HG03432 (cell line): ENCODE data around the gene PRDM11.
"Not testable (repeated sequence)": the region's sequence is repeated elsewhere in the genome, so short reads cannot be mapped to it uniquely, and the experiment has no call there.

Source experiments
- ATAC-seq: cut with Tn5 transposase; IDR thresholded peaks from one replicate; pipeline ENCODE4 v1.9.1; 2021; ENCODE audit warnings: mild to moderate bottlenecking, moderate library complexity; ENCODE audit not compliant: unreplicated experiment

The PRDM11 gene

DNA sequence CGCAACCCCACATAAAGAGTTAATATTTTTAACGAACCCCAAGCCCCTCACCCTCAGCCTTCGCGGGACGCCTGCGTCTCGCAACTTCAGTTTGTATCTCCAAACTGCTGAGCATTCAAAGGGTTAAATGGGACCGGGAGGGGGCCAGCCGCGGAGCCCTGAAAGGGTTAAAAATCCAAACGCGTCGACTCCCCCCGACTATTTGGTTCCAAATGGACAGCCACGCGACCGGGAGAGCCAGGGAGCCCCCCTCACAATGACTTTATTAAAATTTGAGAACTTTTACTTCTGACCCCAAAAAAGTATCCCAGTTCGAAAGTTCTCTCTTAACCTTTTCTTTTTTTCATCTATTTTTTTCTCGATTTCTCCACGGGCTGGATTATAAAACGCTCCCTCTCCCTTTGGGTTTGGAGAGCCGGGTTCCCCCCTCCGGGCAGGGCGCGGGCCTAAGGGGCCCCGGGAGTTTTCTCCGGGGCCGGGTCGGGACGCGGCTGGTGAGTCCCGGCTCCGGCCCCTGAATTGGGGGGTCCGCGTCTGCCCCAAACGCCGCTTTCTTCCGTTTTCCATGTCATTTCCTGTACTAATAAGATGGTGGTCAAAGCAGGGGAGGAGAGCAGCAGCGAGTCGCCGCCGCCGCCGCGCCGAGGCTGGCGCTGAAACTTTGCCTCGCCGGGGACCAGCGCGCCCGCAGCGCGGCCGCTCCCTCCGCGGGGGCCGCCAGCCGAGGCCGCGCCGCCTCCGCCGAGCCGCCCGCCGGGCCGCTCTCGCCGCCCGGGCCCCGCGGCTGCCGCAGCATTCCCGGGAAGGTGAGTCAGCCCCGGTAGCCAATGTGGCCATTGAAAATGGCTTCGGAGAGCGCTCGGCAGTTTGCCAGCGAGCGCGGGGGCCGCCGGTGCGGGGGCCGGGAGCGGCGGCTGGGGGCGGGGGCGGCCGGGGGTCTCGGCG lies at the start of gene PRDM11:
Gene PRDM11 (plus strand): TSS at position 568 of the 945 bp plus-strand sequence. CDS start 35,128 bp downstream, outside the sequence.
- peak; percentile 44 for ATAC-seq

DNA sequence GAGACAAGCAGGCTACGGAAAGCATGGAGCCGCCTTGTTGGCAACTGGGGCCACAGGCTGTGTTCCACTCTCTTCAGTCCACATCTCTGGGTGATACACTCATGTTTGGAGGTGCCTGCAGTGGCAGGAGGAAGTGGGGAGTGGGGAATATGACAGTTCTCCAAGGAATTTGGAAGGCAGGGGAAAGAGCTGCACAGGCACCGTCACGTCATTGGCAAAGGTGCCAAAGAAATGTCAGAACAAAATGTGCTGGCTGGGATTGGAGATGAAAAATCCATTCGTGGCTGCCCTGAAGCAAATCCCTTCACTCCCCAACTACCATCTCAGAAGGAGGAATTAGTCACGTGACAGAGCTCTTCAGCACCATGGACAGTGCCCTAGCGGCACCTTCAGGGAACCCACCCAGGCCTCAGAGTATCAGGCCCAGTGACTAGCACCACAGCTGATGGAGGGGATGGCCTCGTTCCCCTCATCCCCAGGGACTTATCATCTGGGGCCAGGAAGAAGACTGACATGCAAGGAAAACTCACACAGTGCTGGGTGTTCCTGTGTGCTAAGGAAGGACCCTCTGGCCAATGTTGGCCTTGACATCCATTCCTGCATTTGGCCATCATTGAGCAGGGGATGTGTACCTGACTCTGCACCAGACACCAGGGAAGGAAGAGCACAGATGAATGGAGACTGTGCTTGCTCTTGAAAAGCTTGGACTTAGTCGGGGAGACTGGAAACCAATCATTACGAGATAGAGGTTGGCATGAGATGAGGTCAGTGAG lies 48.5 kb upstream of the PRDM11 start:
- ATAC-seq = no peak

- ATAC-seq = no peak
Measured at GRCh38 chr11:45098929-45099328, 47.5 kb upstream of the PRDM11 start.

DNA sequence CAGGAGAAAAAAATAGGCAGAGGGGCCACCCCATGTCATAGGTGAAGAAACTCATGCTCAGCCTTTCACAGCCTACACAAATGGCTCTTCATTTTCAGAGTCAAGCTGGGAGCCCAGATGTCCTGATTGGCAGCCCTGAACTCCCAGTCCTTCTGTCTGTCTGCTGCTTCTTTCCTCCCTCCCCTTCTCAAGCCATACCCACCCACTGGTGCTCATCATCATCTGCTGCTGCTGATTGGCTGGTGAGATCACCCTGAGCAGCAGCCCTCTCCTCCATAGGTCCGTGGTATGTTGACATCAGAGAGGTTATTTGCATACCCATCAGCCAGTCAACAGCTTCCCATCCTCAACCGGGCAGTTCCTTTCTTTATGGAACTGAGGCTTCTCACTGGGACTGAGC lies 46.1 kb upstream of the PRDM11 start:
- ATAC-seq = no peak

DNA sequence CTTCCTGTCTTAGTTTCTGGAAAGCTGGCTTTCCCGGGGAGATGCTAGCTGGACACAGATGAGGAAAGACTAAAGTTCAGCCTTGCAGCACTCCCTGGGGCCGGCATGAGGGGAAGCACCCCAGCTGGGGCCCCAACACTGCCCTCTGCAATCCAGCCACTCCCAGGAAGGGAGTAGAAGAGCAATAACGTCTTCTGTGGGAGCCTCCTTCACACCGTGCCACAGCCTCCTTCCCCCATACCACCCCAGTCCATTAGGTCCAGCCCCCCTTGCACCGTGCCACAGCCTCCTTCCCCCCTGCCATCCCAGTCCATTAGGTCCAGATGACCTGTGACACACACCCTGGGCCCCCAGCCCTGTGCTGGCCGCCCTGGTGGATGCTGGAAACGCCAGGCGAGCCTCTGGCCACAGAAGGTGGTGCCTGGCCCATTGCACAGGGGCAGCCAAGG lies 44.1 kb upstream of the PRDM11 start:
- ATAC-seq = peak; percentile 10

- peak; percentile 99 for ATAC-seq
Measured at GRCh38 chr11:45102810-45103621, 43.4 kb upstream of the PRDM11 start.

GRCh38 chr11:45104006-45104789 lies 42.2 kb upstream of the PRDM11 start:
- ATAC-seq = no peak

DNA sequence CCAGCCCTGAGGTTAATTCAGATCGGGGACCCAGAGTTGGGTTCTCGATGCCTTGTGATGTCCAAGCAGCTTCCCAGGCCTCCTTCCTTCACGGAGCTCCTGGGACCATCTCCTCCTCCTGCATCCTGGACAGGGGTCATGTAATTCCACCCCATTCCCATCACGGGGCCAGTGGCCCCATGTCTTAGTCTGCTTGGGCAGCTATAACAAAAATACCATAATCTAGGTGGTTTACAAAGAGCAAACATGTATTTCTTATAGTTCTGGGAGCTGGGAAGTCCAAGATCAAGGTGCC lies 41.7 kb upstream of the PRDM11 start:
- no peak for ATAC-seq

DNA sequence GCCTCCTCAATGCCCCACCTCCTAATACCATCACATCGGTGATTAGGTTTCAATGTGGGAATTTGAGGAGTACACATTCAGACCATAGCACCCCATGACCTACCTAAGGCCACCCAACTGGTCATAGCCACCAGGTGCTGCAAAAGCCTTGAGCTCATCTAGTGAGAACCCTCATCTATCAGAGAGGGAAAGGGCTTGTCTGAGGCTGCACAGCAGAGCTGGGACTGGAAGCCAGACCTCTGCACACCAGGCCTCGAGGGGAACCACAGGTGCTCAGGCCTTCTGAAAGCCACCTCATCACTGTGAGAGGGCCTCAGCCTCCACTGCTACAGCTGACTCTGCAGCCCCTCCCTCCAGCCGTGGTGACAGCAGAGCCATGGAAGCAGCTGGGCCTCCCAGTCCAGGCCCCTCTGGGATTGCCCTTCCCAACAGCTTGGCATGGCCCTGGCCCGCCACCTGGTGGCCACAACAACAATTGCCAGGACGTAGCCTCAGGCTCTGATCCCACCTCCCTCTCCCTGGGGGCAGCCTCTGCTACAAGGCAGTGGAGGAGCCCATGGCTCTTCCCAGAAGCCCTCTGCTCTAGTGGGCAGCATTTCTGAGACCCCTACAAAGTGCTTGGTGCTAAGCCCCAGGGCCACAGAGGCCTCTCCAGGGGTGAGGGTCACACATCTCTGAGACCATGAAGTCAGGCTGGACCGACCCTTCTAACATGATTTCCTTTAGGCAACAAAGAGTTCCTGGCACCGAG lies 41.0 kb upstream of the PRDM11 start:
- ATAC-seq = no peak

DNA sequence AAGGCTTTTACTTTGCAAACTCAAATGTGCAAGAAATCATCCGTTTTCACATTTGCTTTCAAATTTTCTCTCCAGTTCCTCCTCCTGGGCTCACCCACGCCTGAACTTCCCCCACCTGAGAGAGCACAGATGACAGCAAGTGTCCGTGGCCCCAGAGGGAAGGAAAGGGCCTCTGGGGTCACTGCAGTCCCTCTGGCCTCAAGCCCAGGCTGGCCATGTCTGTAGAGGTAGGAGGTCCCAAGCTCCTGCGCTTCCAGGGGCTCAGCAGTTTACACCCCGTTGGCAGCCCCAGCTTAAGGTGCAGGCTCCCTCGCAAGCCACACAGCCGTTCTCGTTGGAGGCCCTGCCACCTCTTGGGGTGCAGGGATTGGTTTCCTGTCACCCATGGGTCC lies 40.5 kb upstream of the PRDM11 start:
- no peak for ATAC-seq

DNA sequence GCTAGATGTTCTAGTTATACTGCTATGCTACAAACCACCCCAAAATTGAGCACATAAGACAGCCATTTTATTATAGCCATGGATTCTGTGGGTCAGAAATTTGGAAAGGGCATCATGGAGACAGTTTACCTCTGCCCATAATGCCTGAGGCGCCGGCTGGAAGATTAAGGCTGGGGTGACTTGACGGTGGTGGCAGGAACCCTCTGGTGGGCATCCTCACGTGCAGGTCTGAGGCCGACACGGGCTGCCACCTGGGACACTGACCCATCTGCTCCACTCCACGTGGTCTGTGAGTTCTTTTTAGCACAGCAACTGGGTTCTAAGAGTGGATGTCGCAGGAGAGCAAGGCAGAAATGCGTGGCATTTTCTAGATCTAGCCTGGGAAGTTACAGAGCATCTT lies 40.0 kb upstream of the PRDM11 start:
- ATAC-seq = no peak

DNA sequence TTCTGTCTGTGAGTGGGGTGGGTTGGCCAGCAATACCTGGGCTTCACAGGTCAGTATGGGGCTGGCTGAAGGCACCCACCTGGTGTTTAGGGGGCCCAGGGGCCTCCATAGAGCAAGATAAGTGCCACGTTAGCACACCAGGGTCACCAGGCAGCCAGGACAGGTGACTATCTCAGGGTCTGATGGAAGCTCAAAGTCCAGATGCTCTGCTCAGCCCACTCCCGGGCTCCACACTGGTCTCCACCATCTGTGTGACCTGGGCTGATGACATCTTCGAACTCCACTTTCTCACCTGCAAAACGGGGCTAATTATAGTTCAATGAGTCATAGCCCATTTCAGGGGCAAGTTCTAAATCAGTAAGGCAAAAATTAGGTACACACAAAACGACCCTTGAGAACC lies 39.4 kb upstream of the PRDM11 start:
- no peak for ATAC-seq

GRCh38 chr11:45108070-45109064 lies 38.1 kb upstream of the PRDM11 start:
- ATAC-seq = no peak

- ATAC-seq = no peak
Measured at GRCh38 chr11:45109400-45109799, 37.0 kb upstream of the PRDM11 start.

GRCh38 chr11:45110562-45110961 lies 35.9 kb upstream of the PRDM11 start:
- no peak for ATAC-seq

- no peak for ATAC-seq
Measured at GRCh38 chr11:45113807-45114206, 32.6 kb upstream of the PRDM11 start.

- not testable (repeated sequence) for ATAC-seq
Measured at GRCh38 chr11:45127836-45128235, 18.6 kb upstream of the PRDM11 start.

GRCh38 chr11:45133878-45134277 lies 12.6 kb upstream of the PRDM11 start:
- ATAC-seq = no peak
